CD4-positive, CD25-positive, alpha-beta regulatory T cell (primary cell): ENCODE results near the gene ANKRD22. TPM values are rescaled to one million over a fixed set of nuclear protein-coding genes. Genes with fewer than 3 reads are reported as not detected.
A peak's percentile ranks its signal among the peaks of the same experiment; 100 is the strongest.

Source experiments
- ATAC-seq, 2 donors: fragments of 150-1000 bp; cut with Tn5 transposase; one replicate each; pipeline ENCODE4 v1.10.0; 2021; ENCODE audit warnings: low read depth in 2 of 2, moderate number of reproducible peaks in 2 of 2, moderate library complexity in 1 of 2
- DNase-seq, 3 donors: peaks; one replicate each; pipeline versions ENCODE4 v3.0.0 to v3.0.0-alpha.2; 2012 to 2022; ENCODE audit warnings: mixed read lengths in 1 of 3
- H3K27ac ChIP-seq: one replicate; pipeline ENCODE4 v1.7.0; 2013; ENCODE audit warnings: mild to moderate bottlenecking, low read length; ENCODE audit not compliant: insufficient read depth, poor library complexity, severe bottlenecking
- H3K27me3 ChIP-seq: one replicate; pipeline ENCODE4 v1.7.0; 2013; ENCODE audit warnings: low read length; ENCODE audit not compliant: control insufficient read depth, insufficient read depth
- H3K36me3 ChIP-seq: one replicate; pipeline ENCODE4 v1.7.0; 2013; ENCODE audit warnings: mild to moderate bottlenecking, low read length, moderate library complexity; ENCODE audit not compliant: control insufficient read depth, insufficient read depth
- H3K4me1 ChIP-seq: 2 replicates; pipeline ENCODE4 v1.7.0; 2013; ENCODE audit warnings: mild to moderate bottlenecking, low read length; ENCODE audit not compliant: insufficient read depth, control insufficient read depth, poor library complexity, severe bottlenecking
- H3K4me3 ChIP-seq: one replicate; pipeline ENCODE4 v1.7.0; 2013; ENCODE audit warnings: low read depth, mild to moderate bottlenecking, low read length, moderate library complexity
- H3K9me3 ChIP-seq, 2 experiments: 1 replicate in 1 of 2; 2 replicates in 1 of 2; pipeline ENCODE4 v1.7.0; 2013; ENCODE audit warnings: low read length in 2 of 2, mild to moderate bottlenecking in 1 of 2, moderate library complexity in 1 of 2; ENCODE audit not compliant: control insufficient read depth in 2 of 2
- H3K27ac Mint-ChIP-seq, 3 donors: one replicate each; pipeline ENCODE4 v1.8.0; 2020 to 2022; ENCODE audit warnings: mild to moderate bottlenecking in 3 of 3, mixed read lengths in 3 of 3, moderate library complexity in 2 of 3
- H3K27me3 Mint-ChIP-seq: one replicate; pipeline ENCODE4 v1.8.0; 2022; ENCODE audit warnings: mild to moderate bottlenecking, mixed read lengths
- H3K36me3 Mint-ChIP-seq: one replicate; pipeline ENCODE4 v1.8.0; 2020; ENCODE audit warnings: mixed read lengths
- H3K4me1 Mint-ChIP-seq, 4 donors: one replicate each; pipeline ENCODE4 v1.8.0; 2020 to 2022; ENCODE audit warnings: mixed read lengths in 4 of 4, mild to moderate bottlenecking in 1 of 4
- H3K4me3 Mint-ChIP-seq, 4 donors: one replicate each; pipeline ENCODE4 v1.8.0; 2020 to 2022; ENCODE audit warnings: mild to moderate bottlenecking in 4 of 4, mixed read lengths in 4 of 4, moderate library complexity in 3 of 4
- H3K9me3 Mint-ChIP-seq, 7 donors: one replicate each; pipeline ENCODE4 v1.8.0; 2020 to 2022; ENCODE audit warnings: mixed read lengths in 7 of 7, mild to moderate bottlenecking in 3 of 7, moderate library complexity in 2 of 7
- polyA plus RNA-seq, 4 donors: library from polyadenylated mRNA; unstranded; fragments of 300-500 nt; fragmentation: Illumina TruSeq; gene quantifications; one replicate each; pipeline ENCODE4 v1.2.3, GENCODE V29; 2021
- total RNA-seq: library from RNA; stranded (reverse); gene quantifications from one replicate; pipeline ENCODE4 v1.2.3, GENCODE V29; 2022

ANKRD22 gene
- total RNA-seq (not detected), polyA plus RNA-seq (under 1 TPM; 0.10 to 0.20 (median 0.18) TPM)

- Histone ChIP-seq H3K4me1 (peaks cover 4% of the 10 kb centered on the region), H3K27me3 (no peaks in the 10 kb centered on the region), H3K9me3 (no peaks in the 10 kb centered on the region), H3K27ac (no peak within 1 kb of the TSS), H3K36me3 (no peaks in the 10 kb centered on the region), H3K4me3 (no peak within 1 kb of the TSS)
- ATAC-seq: no peak
- Mint-ChIP-seq H3K9me3 (peaks cover 0 to 1% (median 0%) of the 10 kb centered on the region in 7 donors), H3K27me3 (no peaks in the 10 kb centered on the region), H3K27ac (no peak within 1 kb of the TSS), H3K4me3 (no peak within 1 kb of the TSS), H3K36me3 (no peaks in the 10 kb centered on the region), H3K4me1 (peaks cover 6 to 12% (median 8%) of the 10 kb centered on the region in 4 donors)
- DNase-seq: no peak
Measured at GRCh38 chr10:88851706-88852105, at the start of gene ANKRD22. Gene ANKRD22, minus strand, starts transcription at chr10:88851844. Its CDS starts 237 bp downstream, at chr10:88851607.

GRCh38 chr10:88899886-88900285, 48.2 kb upstream of the ANKRD22 start:
- Histone ChIP-seq H3K4me1 (peaks cover 61% of the 10 kb centered on the region), H3K4me3 (no peak overlapping the region)
- ATAC-seq: no peak

GRCh38 chr10:88898727-88899126, 47.1 kb upstream of the ANKRD22 start:
- Mint-ChIP-seq H3K9me3 (no peaks in the 10 kb centered on the region), H3K4me1 (peaks cover 56 to 77% (median 69%) of the 10 kb centered on the region in 4 donors), H3K4me3 (peak overlapping the region in 3 of 4 donors; percentile 0 to 39 (median 24)), H3K36me3 (peaks cover 21% of the 10 kb centered on the region), H3K27me3 (no peaks in the 10 kb centered on the region), H3K27ac (peak overlapping the region in 2 of 3 donors; percentile 50 to 83)
- DNase-seq: no peak
- peaks cover 20% of the 10 kb centered on the region for H3K36me3 ChIP-seq
- H3K27me3 ChIP-seq: no peaks in the 10 kb centered on the region
- ATAC-seq: no peak
- H3K4me3 ChIP-seq: peak overlapping the region; percentile 15
- H3K9me3 ChIP-seq: no peaks in the 10 kb centered on the region
- H3K27ac ChIP-seq: no peak overlapping the region
- peaks cover 61% of the 10 kb centered on the region for H3K4me1 ChIP-seq

More at GRCh38 chr10:88899886-88900285, 48.2 kb upstream of the ANKRD22 start:
- Histone ChIP-seq H3K36me3 (peaks cover 31% of the 10 kb centered on the region), H3K27me3 (no peaks in the 10 kb centered on the region), H3K9me3 (no peaks in the 10 kb centered on the region), H3K27ac (peak overlapping the region; percentile 7)
- no peak for DNase-seq
- Mint-ChIP-seq H3K4me3 (no peak overlapping the region), H3K9me3 (no peaks in the 10 kb centered on the region), H3K4me1 (peaks cover 48 to 69% (median 61%) of the 10 kb centered on the region in 4 donors), H3K27ac (peak overlapping the region in 1 of 3 donors; percentile 50), H3K27me3 (no peaks in the 10 kb centered on the region), H3K36me3 (peaks cover 22% of the 10 kb centered on the region)

GRCh38 chr10:88896994-88897853, 45.6 kb upstream of the ANKRD22 start:
- H3K36me3 ChIP-seq: peaks cover 5% of the 10 kb centered on the region
- no peaks in the 10 kb centered on the region for H3K9me3 ChIP-seq
- ATAC-seq: peak; percentile 39 to 45
- Mint-ChIP-seq H3K27me3 (no peaks in the 10 kb centered on the region), H3K4me1 (peaks cover 63 to 92% (median 80%) of the 10 kb centered on the region in 4 donors), H3K36me3 (peaks cover 14% of the 10 kb centered on the region), H3K9me3 (no peaks in the 10 kb centered on the region), H3K27ac (peak overlapping the region; percentile 54 to 86 (median 69)), H3K4me3 (peak overlapping the region; percentile 0 to 84 (median 68))
- peak overlapping the region; percentile 58 for H3K27ac ChIP-seq
- H3K4me3 ChIP-seq: peak overlapping the region; percentile 45
- no peaks in the 10 kb centered on the region for H3K27me3 ChIP-seq
- H3K4me1 ChIP-seq: peaks cover 61% of the 10 kb centered on the region
- DNase-seq: peak in 1 of 3 donors; percentile 39

- no peaks in the 10 kb centered on the region for H3K9me3 Mint-ChIP-seq
- DNase-seq (no peak), ATAC-seq (no peak)
- peaks cover 9% of the 10 kb centered on the region for H3K36me3 Mint-ChIP-seq
- Histone ChIP-seq H3K27me3 (no peaks in the 10 kb centered on the region), H3K9me3 (no peaks in the 10 kb centered on the region), H3K27ac (peak overlapping the region; percentile 58), H3K36me3 (no peaks in the 10 kb centered on the region), H3K4me3 (peak overlapping the region; percentile 45), H3K4me1 (peaks cover 56% of the 10 kb centered on the region)
- peak overlapping the region in 2 of 4 donors; percentile 27 to 74 for H3K4me3 Mint-ChIP-seq
- peak overlapping the region; percentile 54 to 86 (median 69) for H3K27ac Mint-ChIP-seq
- peaks cover 59 to 90% (median 79%) of the 10 kb centered on the region in 4 donors for H3K4me1 Mint-ChIP-seq
- H3K27me3 Mint-ChIP-seq: no peaks in the 10 kb centered on the region
Measured at GRCh38 chr10:88896372-88896993, 44.8 kb upstream of the ANKRD22 start.

- H3K27ac Mint-ChIP-seq: peak overlapping the region in 1 of 3 donors; percentile 72
- H3K4me1 ChIP-seq: peaks cover 44% of the 10 kb centered on the region
Measured at GRCh38 chr10:88895250-88895649, 43.6 kb upstream of the ANKRD22 start.

GRCh38 chr10:88893611-88894010, 42.0 kb upstream of the ANKRD22 start:
- DNase-seq (no peak), ATAC-seq (no peak)
- H3K4me1 ChIP-seq: peaks cover 42% of the 10 kb centered on the region
- Mint-ChIP-seq H3K27ac (peak overlapping the region in 1 of 3 donors; percentile 53), H3K9me3 (no peaks in the 10 kb centered on the region), H3K36me3 (peaks cover 9% of the 10 kb centered on the region), H3K27me3 (no peaks in the 10 kb centered on the region), H3K4me1 (peaks cover 65 to 93% (median 79%) of the 10 kb centered on the region in 4 donors), H3K4me3 (no peak overlapping the region)
- H3K27me3 ChIP-seq: no peaks in the 10 kb centered on the region
- H3K4me3 ChIP-seq: no peak overlapping the region
- H3K36me3 ChIP-seq: no peaks in the 10 kb centered on the region
- no peak overlapping the region for H3K27ac ChIP-seq
- H3K9me3 ChIP-seq: no peaks in the 10 kb centered on the region

More at GRCh38 chr10:88895250-88895649, 43.6 kb upstream of the ANKRD22 start:
- peaks cover 60 to 91% (median 79%) of the 10 kb centered on the region in 4 donors for H3K4me1 Mint-ChIP-seq
- H3K9me3 Mint-ChIP-seq: no peaks in the 10 kb centered on the region
- Histone ChIP-seq H3K27me3 (no peaks in the 10 kb centered on the region), H3K4me3 (no peak overlapping the region), H3K27ac (peak overlapping the region; percentile 42), H3K9me3 (no peaks in the 10 kb centered on the region), H3K36me3 (no peaks in the 10 kb centered on the region)
- H3K4me3 Mint-ChIP-seq: peak overlapping the region in 1 of 4 donors; percentile 14
- no peak for ATAC-seq
- H3K27me3 Mint-ChIP-seq: no peaks in the 10 kb centered on the region
- no peak for DNase-seq
- H3K36me3 Mint-ChIP-seq: peaks cover 13% of the 10 kb centered on the region
